IMR-90 (cell line): ENCODE data around the gene OARD1. TPM values are rescaled to one million over a fixed set of nuclear protein-coding genes. Genes with fewer than 3 reads are reported as not detected.

Experiments used
- ATAC-seq: fragments of 200-7000 bp; cut with Tn5 transposase; 2 replicates; pipeline ENCODE4 v1.9.1; 2020; ENCODE audit warnings: low read depth, mild to moderate bottlenecking, moderate library complexity
- BruUV-seq: library from RNA; stranded (reverse); fragments of 400-500 nt; replicated peaks from 2 replicates; lab custom pipeline; 2021; lab: Mats Ljungman, UMichigan
- CTCF ChIA-PET: fragments of 300-600 bp; formaldehyde crosslinking; extraction: SDS; loops from one replicate; lab custom pipeline; 2021; ENCODE audit warnings: antibody characterized with exemption; lab: Yijun Ruan, JAX
- POLR2A ChIA-PET: fragments of 300-600 bp; sonication (Branson Sonifier 250); formaldehyde crosslinking; loops from one replicate; lab custom pipeline; 2022; ENCODE audit warnings: antibody characterized with exemption; ENCODE audit not compliant: unreplicated experiment; lab: Charles Lee
- DNase-seq: peaks from one replicate; pipeline ENCODE4 v3.0.0; 2013
- H2AFZ ChIP-seq: replicated peaks from 2 replicates; pipeline ENCODE3; 2013; ENCODE audit warnings: low read length, mild to moderate bottlenecking; ENCODE audit not compliant: poor library complexity
- H2AK5ac ChIP-seq: 2 replicates; pipeline ENCODE4 v1.6.1; 2013; ENCODE audit warnings: low read depth, low read length, inconsistent platforms
- H2AK9ac ChIP-seq: replicated peaks from 2 replicates; pipeline ENCODE3; 2013; ENCODE audit warnings: mild to moderate bottlenecking, low read depth, low read length, moderate library complexity; ENCODE audit not compliant: poor library complexity
- H2BK120ac ChIP-seq: 2 replicates; pipeline ENCODE4 v1.6.1; 2013; ENCODE audit warnings: low read depth, low read length, inconsistent platforms
- H2BK15ac ChIP-seq: 3 replicates; pipeline ENCODE4 v1.6.1; 2013; ENCODE audit warnings: low read depth, low read length, inconsistent platforms
- H2BK20ac ChIP-seq: 2 replicates; pipeline ENCODE4 v1.6.1; 2013; ENCODE audit warnings: low read depth, mild to moderate bottlenecking, inconsistent platforms, low read length, moderate library complexity
- H2BK5ac ChIP-seq: 2 replicates; pipeline ENCODE4 v1.6.1; 2013; ENCODE audit warnings: mild to moderate bottlenecking, low read depth, low read length, inconsistent platforms; ENCODE audit not compliant: poor library complexity, severe bottlenecking
- H3K14ac ChIP-seq: replicated peaks from 2 replicates; pipeline ENCODE4 v1.6.1; 2013; ENCODE audit warnings: low read depth, low read length, inconsistent platforms
- H3K18ac ChIP-seq: 2 replicates; pipeline ENCODE4 v1.6.1; 2013; ENCODE audit warnings: low read depth, low read length, control low read depth
- H3K23ac ChIP-seq: 2 replicates; pipeline ENCODE4 v1.6.1; 2013; ENCODE audit warnings: low read depth, low read length, inconsistent platforms
- H3K27ac ChIP-seq: 2 replicates; pipeline ENCODE4 v1.5.1; 2013; ENCODE audit warnings: mild to moderate bottlenecking, control low read depth, low read length; ENCODE audit not compliant: insufficient read depth
- H3K27me3 ChIP-seq: 2 replicates; pipeline ENCODE4 v1.6.1; 2013; ENCODE audit warnings: low read length; ENCODE audit not compliant: control insufficient read depth, insufficient read depth
- H3K36me3 ChIP-seq: 2 replicates; pipeline ENCODE4 v1.6.1; 2013; ENCODE audit warnings: low read length, mixed read lengths; ENCODE audit not compliant: control insufficient read depth, insufficient read depth
- H3K4ac ChIP-seq: 2 replicates; pipeline ENCODE4 v1.6.1; 2013; ENCODE audit warnings: low read depth, low read length, inconsistent platforms
- H3K4me1 ChIP-seq: 2 replicates; pipeline ENCODE4 v1.6.1; 2013; ENCODE audit warnings: low read length, mixed read lengths; ENCODE audit not compliant: control insufficient read depth, insufficient read depth
- H3K4me2 ChIP-seq: 2 replicates; pipeline ENCODE4 v1.6.1; 2013; ENCODE audit warnings: low read depth, mild to moderate bottlenecking, control low read depth, low read length, moderate library complexity
- H3K4me3 ChIP-seq: 2 replicates; pipeline ENCODE4 v1.5.1; 2013; ENCODE audit warnings: low read depth, mild to moderate bottlenecking, control low read depth, low read length, moderate library complexity; ENCODE audit not compliant: insufficient read depth
- H3K56ac ChIP-seq: 2 replicates; pipeline ENCODE4 v1.6.1; 2013; ENCODE audit warnings: low read length, inconsistent platforms; ENCODE audit not compliant: insufficient read depth; ENCODE audit errors: extremely low read depth
- H3K79me1 ChIP-seq, 2 experiments: 2 replicates each; pipeline ENCODE4 v1.6.1; 2013; ENCODE audit warnings: low read length in 2 of 2, inconsistent platforms in 1 of 2, low read depth in 1 of 2
- H3K9ac ChIP-seq: 2 replicates; pipeline ENCODE4 v1.6.1; 2013; ENCODE audit warnings: low read depth, low read length, control low read depth
- H3K9me1 ChIP-seq: 2 replicates; pipeline ENCODE4 v1.6.1; 2013; ENCODE audit warnings: low read length, inconsistent platforms; ENCODE audit not compliant: insufficient read depth
- H3K9me3 ChIP-seq: 2 replicates; pipeline ENCODE4 v1.6.1; 2013; ENCODE audit warnings: low read length; ENCODE audit not compliant: control insufficient read depth, insufficient read depth
- H4K20me1 ChIP-seq: 2 replicates; pipeline ENCODE4 v1.6.1; 2013; ENCODE audit warnings: low read length, inconsistent platforms; ENCODE audit not compliant: insufficient read depth
- H4K5ac ChIP-seq: 2 replicates; pipeline ENCODE4 v1.6.1; 2013; ENCODE audit warnings: mild to moderate bottlenecking, low read depth, low read length, control low read depth
- H4K8ac ChIP-seq, 2 experiments: 2 replicates each; pipeline ENCODE4 v1.6.1; 2013; ENCODE audit warnings: low read depth in 2 of 2, low read length in 2 of 2, control low read depth in 1 of 2, inconsistent platforms in 1 of 2
- H4K91ac ChIP-seq: 2 replicates; pipeline ENCODE4 v1.6.1; 2013; ENCODE audit warnings: low read depth, low read length, inconsistent platforms; ENCODE audit not compliant: insufficient read depth
- BHLHE40 ChIP-seq: fragments of 150-350 bp; IDR thresholded peaks from 2 replicates; pipeline ENCODE4 v1.6.1; 2016; ENCODE audit warnings: mild to moderate bottlenecking, low read depth, low read length
- CEBPB ChIP-seq: IDR thresholded peaks from 2 replicates; pipeline ENCODE4 v1.6.1; 2012; ENCODE audit warnings: low read depth, low read length, improper control_type of control experiment
- CHD1 ChIP-seq: IDR thresholded peaks from 2 replicates; pipeline ENCODE4 v1.6.1; 2012; ENCODE audit warnings: low read depth, low read length, improper control_type of control experiment
- CTCF ChIP-seq: conservative IDR thresholded peaks from 2 replicates; pipeline ENCODE4 v1.5.1; 2012; ENCODE audit warnings: mild to moderate bottlenecking, low read depth, low read length, improper control_type of control experiment
- ELK1 ChIP-seq: fragments of 150-350 bp; IDR thresholded peaks from 2 replicates; pipeline ENCODE4 v1.6.1; 2016; ENCODE audit warnings: low read depth, mild to moderate bottlenecking, low read length, moderate library complexity, borderline replicate concordance
- FOS ChIP-seq: fragments of 150-350 bp; IDR thresholded peaks from 2 replicates; pipeline ENCODE4 v1.6.1; 2016; ENCODE audit warnings: low read depth, low read length
- MXI1 ChIP-seq: IDR thresholded peaks from 2 replicates; pipeline ENCODE4 v1.6.1; 2012; ENCODE audit warnings: low read depth, mild to moderate bottlenecking, low read length, moderate library complexity, borderline replicate concordance
- NFE2L2 ChIP-seq: fragments of 150-350 bp; IDR thresholded peaks from 2 replicates; pipeline ENCODE4 v1.6.1; 2016; ENCODE audit warnings: low read depth, mild to moderate bottlenecking, low read length
- POLR2A ChIP-seq: IDR thresholded peaks from 2 replicates; pipeline ENCODE4 v1.6.1; 2012; ENCODE audit warnings: mild to moderate bottlenecking, low read depth, low read length
- RAD21 ChIP-seq: IDR thresholded peaks from 2 replicates; pipeline ENCODE4 v1.6.1; 2012; ENCODE audit warnings: low read length, improper control_type of control experiment
- RCOR1 ChIP-seq: IDR thresholded peaks from 2 replicates; pipeline ENCODE4 v1.6.1; 2012; ENCODE audit warnings: mild to moderate bottlenecking, low read length, improper control_type of control experiment; ENCODE audit not compliant: insufficient replicate concordance
- SMC3 ChIP-seq: fragments of 150-350 bp; IDR thresholded peaks from 2 replicates; pipeline ENCODE4 v1.6.1; 2016; ENCODE audit warnings: low read depth, mild to moderate bottlenecking, antibody characterized with exemption, low read length, moderate library complexity
- USF2 ChIP-seq: fragments of 150-350 bp; IDR thresholded peaks from 2 replicates; pipeline ENCODE4 v1.6.1; 2017; ENCODE audit warnings: mild to moderate bottlenecking, antibody characterized with exemption, low read length, low read depth
- WGBS, 2 experiments: methylation state at CpG; one replicate each; pipeline versions ENCODE4 v1.1.5 to v1.1.7; 2013; ENCODE audit warnings: missing lambda C conversion rate in 2 of 2; ENCODE audit not compliant: insufficient read length in 1 of 2; ENCODE audit errors: extremely low coverage in 2 of 2; 5-methylcytosine and 5-hydroxymethylcytosine counted together
- dilution Hi-C: fragments of 300-500 bp; cut with HindIII; formaldehyde crosslinking; loops from one replicate; pipeline ENCODE4 v1.14.3; 2018; ENCODE audit warnings: low sequenced_read_pairs; ENCODE audit not compliant: unreplicated experiment
- in situ Hi-C: fragments of 300-500 bp; cut with MboI; formaldehyde crosslinking; loops from 3 replicates; pipeline ENCODE4 v1.14.3; 2019; ENCODE audit warnings: low sequenced_read_pairs, inconsistent platforms, mixed read lengths
- intact Hi-C: fragments of 100-400 bp; cut with micrococcal nuclease; formaldehyde crosslinking; loops from 2 replicates; pipeline ENCODE4 v1.10.0; 2022
- polyA plus RNA-seq, 3 experiments: library from polyadenylated mRNA; depleted of rRNA; stranded (reverse); fragments of >200 nt; gene quantifications; 2 replicates each; pipeline ENCODE4 v1.2.3, GENCODE V29; 2012; ENCODE audit warnings: low replicate concordance in 1 of 3
- total RNA-seq: library from RNA; depleted of rRNA; stranded (reverse); fragments of >200 nt; gene quantifications from 2 replicates; pipeline ENCODE4 v1.2.3, GENCODE V29; 2012

Gene OARD1
- total and polyA plus RNA-seq, 2 of the 4 experiments (the other 2 are of a cell fraction) = 2.3 to 5.5 TPM

GRCh38 chr6:41051873-41052272 is 20.3 kb downstream of the OARD1 start:
- H2BK120ac ChIP-seq = no peak overlapping the region
- no peak overlapping the region for H3K18ac ChIP-seq
- no peak overlapping the region for H2AFZ ChIP-seq
- H2BK5ac ChIP-seq = no peak overlapping the region
- TF ChIP-seq RCOR1 (no peak), NFE2L2 (no peak), CHD1 (no peak), SMC3 (no peak), USF2 (no peak), POLR2A (no peak), CEBPB (no peak), MXI1 (no peak), ELK1 (no peak), RAD21 (no peak), CTCF (no peak), BHLHE40 (no peak), FOS (no peak)
- H3K56ac ChIP-seq = no peak overlapping the region
- no peak overlapping the region for H3K4me2 ChIP-seq
- no peak overlapping the region for H3K14ac ChIP-seq
- ChIA-PET CTCF (no interaction called here), POLR2A (no interaction called here)
- no TSS peak for BruUV-seq
- ATAC-seq (no peak), DNase-seq (no peak)
- no peak overlapping the region for H2BK15ac ChIP-seq
- H3K79me1 ChIP-seq = no peaks in the 10 kb centered on the region
- intact Hi-C loops (no loop called here), dilution Hi-C loops (no loop called here), in situ Hi-C loops (no loop called here)
- H2BK20ac ChIP-seq = no peak overlapping the region
- H2AK5ac ChIP-seq = no peak overlapping the region
- no peak overlapping the region for H4K91ac ChIP-seq
- no peak overlapping the region for H4K5ac ChIP-seq
- no peak overlapping the region for H3K23ac ChIP-seq
- H3K27ac ChIP-seq = no peak overlapping the region
- H3K27me3 ChIP-seq = peaks cover 11% of the 10 kb centered on the region
- no peaks in the 10 kb centered on the region for H3K36me3 ChIP-seq
- peaks cover 5% of the 10 kb centered on the region; the same call in 1 of the 2 replicates for H3K4me1 ChIP-seq
- no peak overlapping the region for H2AK9ac ChIP-seq
- 76% methylated on average over 3 of the region's 5 CpGs; no CpG with 5 or more reads in 1 of the 2 experiments for WGBS, 2 experiments
- no peak overlapping the region for H3K9ac ChIP-seq
- 0 out of 2 replicates have a peak, but pooled peaks cover 4% of the 10 kb centered on the region for H3K9me1 ChIP-seq
- H3K9me3 ChIP-seq = no peaks in the 10 kb centered on the region
- H3K4ac ChIP-seq = no peak overlapping the region
- H4K20me1 ChIP-seq = no peaks in the 10 kb centered on the region
- H4K8ac ChIP-seq = no peak overlapping the region
- H3K4me3 ChIP-seq = no peak overlapping the region
